ENCODE results near the gene MBLAC1.

Gene MBLAC1

DNA sequence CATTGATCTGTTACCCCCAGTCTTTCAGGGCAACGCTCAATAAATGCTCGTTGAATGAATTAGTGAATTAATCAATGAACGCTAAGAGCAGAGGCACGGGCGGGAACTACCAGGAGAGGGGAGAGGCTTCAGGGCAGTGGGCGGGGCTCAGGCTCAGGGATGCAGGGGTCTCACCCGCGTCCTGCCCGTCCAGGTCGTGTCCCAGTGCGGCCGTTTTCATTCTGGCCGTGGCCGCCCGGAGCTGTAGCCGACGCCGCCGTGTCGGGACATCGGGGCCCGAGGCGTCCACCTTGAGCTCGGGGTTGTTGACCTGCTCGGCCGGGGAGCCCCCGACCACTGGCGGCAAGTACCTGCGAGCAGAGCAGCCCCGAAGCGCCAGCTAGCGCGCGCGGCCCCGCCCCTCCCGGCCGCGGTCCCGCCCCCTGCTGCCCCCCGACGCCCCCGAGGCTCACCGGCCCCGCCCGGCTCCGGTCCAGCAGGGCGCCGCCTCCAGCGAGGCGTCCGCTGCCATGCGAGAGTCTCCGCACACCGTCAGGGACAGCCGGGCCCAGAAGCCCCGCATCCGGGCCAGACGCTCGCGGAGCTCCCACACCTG lies 44.4 kb downstream of the MBLAC1 start:
- DNase-seq (ENCODE audit: low read depth) = no peak

DNA sequence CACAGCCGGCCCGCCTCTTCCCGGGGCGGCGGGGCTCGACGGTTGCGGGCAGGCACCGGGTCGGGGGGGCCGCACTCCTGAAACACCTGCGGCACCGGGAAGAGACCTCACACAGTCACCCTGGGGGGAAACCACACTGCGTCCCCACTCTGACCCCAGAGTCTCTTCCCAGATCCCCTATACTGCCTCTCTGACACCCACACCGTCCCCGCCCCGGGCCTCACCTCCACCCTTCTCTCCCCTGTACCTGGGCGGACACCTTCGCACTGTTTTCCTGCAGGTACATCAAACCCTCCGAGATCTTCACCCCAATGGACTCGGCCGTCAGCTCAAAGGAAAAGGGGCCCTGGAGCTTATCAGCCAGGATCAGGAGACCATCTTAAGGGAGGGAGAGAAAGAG lies 45.1 kb downstream of the MBLAC1 start:
- DNase-seq (ENCODE audit: low read depth) = no peak

DNA sequence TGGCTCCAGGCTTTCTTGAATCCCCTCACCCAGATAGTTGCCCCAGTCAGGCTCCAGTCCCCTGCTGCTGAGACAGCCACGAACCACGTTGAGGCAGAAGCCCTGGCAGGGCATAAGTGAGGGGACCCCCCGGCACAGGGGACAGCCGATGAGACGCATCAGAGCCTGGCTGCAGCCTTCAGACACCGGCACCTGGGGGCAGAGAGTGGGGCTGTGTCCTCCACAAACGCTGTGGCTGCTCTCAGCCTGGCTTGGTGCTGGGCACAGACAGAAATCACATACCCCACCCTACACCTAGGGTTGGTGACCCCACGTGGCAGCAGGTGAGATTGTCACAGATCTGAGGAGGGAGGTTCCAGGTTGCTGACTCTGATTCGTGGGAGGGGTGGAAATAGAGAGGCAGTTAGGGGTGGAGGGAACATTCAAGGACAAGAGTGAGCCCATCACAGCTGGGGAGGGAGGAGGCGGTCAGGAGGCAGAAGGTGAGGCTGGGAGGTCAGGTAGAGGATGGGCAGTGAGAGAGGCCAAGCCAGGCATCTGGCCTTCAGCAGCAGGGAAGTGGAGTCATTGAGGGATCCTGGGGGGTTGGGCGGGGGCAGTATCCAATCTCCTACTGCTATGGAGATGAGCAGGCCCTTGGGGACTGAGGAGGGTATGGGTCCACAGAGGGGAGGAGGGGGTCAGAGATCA lies 47.2 kb downstream of the MBLAC1 start:
- no peak for DNase-seq (ENCODE audit: low read depth)

DNA sequence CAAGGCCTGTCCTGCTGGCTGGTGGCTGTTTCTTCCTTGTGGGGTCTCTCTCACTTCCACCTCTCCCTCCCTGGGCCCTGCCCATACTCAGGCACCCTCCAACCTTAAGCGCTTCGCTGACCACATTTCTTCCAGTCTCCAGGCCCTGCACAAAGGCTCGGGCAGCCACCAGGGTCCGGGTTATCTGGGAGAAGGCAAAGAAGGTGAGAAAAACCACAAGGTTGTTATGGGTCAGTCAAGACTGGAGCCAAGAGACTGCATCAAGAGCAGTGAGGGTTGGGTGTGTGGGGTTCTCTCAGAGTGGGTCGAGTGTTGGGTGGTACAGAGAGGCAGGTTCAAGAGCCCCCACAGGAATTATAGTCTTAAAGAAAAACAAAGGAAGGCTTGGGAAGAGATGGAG lies 47.8 kb downstream of the MBLAC1 start:
- DNase-seq (ENCODE audit: low read depth) = no peak

DNA sequence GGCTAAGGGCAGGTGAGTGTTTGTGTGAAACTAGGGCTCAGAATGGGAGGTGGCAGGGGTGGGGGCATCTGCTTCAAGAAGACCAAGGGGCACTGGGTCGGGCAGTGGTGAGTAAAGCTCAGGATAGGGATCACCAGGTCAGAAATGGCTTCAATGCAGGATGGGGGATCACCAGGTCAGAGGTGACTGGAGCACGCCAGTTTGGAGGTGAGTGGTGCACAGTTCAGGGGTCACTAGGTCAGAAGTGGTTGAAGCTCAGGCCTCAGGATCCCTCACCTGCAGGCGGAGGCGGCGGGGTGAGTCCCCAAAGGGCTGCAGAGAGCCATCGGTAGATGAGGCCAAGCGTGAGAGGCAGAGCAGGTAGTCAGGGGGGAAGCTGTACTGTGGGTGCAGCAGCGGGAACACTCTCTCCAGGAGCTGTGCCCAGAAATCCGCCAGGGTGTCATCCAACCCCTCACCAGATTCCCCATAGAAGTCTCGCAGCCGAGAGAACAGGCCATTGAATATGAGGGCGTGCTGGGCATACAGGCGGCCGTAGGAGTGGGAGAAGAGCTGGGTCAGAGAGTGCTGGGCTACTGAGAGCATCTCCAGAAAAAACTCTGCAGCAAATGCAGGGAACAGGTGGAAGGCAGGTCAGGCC lies 48.6 kb downstream of the MBLAC1 start:
- DNase-seq (ENCODE audit: low read depth) = no peak

DNA sequence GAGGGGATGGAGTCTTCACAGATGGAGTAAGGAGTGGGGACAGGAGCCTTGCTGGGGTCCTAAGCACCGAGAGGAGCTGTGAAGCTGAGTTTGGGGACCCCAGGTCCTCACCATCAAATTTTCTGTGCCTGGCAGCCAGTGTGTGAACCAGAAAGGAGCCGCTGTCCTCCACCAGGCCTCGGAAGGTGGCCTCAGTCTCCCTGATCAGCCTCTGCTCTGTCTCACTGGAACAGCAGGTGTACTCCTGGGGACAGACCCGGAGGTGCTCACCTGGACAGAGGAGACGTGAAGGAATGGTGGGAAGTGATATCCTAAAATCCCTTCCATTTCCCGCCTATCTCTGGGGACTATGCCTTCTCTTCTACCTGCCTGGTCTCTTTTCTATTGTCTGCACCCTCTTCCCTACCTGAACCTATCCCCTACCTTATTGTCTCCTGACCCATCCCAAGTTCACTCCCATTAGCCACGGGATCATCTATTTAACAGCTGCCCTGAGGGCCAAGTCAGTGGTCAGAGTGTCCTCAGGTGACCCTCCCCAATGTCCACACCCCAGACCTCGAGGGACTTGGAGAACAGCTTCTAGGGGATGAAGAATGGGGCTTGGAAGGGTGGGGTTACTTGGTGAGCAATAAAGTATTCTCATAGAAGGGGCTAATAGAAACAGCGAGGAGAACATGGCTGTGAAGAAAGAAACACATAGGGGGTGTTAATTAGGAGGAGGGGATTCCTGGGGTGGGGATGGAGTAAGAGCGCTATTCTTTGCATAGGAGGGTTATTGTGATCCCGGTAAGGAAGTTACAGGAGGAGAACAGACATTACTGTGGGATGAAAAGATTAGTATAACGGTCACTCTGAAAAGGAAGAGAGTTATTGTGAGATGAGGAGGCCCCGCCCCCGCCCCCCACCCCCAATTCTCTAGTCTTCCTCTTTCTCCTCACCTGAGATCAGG lies 49.6 kb downstream of the MBLAC1 start:
- DNase-seq (ENCODE audit: low read depth) = no peak

DNA sequence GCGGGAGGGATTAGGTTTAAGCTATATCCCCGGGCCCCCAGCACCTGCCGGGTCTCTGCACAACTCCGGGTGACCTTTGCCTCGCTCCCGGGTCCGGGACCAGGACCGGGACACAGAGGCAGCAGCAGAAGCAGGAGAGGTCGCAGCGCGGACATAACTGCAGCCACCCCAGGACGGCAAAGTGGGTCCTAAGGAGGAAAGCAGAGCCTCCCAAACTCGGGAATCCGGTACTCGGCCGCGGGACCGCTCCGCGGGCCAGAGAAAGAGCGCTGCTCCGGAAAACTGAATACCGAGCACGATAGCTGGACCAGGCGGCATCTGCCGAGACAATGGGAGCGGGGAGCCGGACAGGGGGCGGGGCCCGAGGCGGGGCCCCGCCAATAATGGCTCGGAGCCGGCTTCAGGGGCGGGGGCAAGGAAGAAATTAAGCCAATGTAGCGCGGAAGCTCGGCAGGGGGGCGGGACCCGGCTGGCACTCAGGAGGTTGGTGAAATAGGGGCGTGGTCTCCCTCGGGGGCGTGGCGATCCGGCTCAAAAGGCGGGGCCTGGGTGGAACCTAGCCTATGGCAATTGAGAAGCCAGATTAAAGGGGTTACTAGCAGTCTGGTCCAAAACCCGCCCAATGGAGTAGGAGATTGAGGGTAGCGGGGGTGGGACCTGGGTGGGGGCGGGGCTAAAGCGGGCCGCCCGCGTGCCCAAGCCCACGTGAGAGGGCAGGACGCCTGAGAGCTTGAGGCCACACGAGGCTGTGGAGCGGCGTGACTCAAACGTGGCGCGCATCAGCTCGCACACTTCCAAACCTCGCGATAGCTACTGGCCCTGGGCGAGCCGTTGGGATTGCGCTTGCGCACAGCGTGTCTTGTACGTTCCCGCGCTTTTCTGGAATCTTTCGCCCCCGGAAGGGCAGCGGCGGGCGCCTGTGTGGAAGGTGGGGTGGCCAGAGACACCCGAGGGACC lies 50.6 kb downstream of the MBLAC1 start, which contains the start of the genes GPC2 and STAG3:
Gene GPC2 (minus strand): TSS at position 337 of the 957 bp plus-strand sequence. CDS start 182 bp downstream, at position 155.
Gene STAG3 (plus strand): TSS at position 874 of the 957 bp plus-strand sequence. CDS start 2,639 bp downstream, outside the sequence.
- peak; percentile 92 for DNase-seq (ENCODE audit: low read depth)
